Astrocyte (in vitro differentiated cells and primary cell): ENCODE data around the gene SPTLC3. TPM values are rescaled to one million over a fixed set of nuclear protein-coding genes. Genes with fewer than 3 reads are reported as not detected.

Source experiments
- DNase-seq: peaks from one replicate; pipeline ENCODE4 v3.0.0-alpha.2; 2010; ENCODE audit warnings: low read depth
- FAIRE-seq: peaks from 2 replicates; lab custom pipeline; 2011; peaks lifted over from hg19 to GRCh38; lab: Jason Lieb, UNC
- H2AFZ ChIP-seq: 2 replicates; pipeline ENCODE4 v1.6.0; 2012; ENCODE audit warnings: low read depth, low read length, inconsistent platforms
- H3K27ac ChIP-seq: 2 replicates; pipeline ENCODE4 v1.5.1; 2011; ENCODE audit warnings: low read depth, low read length, inconsistent platforms
- H3K27me3 ChIP-seq: 2 replicates; pipeline ENCODE4 v1.6.0; 2011; ENCODE audit warnings: low read length, inconsistent platforms; ENCODE audit not compliant: insufficient read depth
- H3K36me3 ChIP-seq: 2 replicates; pipeline ENCODE4 v1.5.1; 2011; ENCODE audit warnings: low read length, inconsistent platforms; ENCODE audit not compliant: insufficient read depth
- H3K4me1 ChIP-seq: 2 replicates; pipeline ENCODE4 v1.5.1; 2011; ENCODE audit warnings: low read length, inconsistent platforms; ENCODE audit not compliant: insufficient read depth
- H3K4me2 ChIP-seq: 2 replicates; pipeline ENCODE4 v1.6.0; 2012; ENCODE audit warnings: low read length, inconsistent platforms
- H3K4me3 ChIP-seq: 2 replicates; pipeline ENCODE4 v1.5.1; 2011; ENCODE audit warnings: low read depth, mild to moderate bottlenecking, low read length, inconsistent platforms; ENCODE audit not compliant: insufficient read depth
- H3K79me2 ChIP-seq: 2 replicates; pipeline ENCODE4 v1.6.0; 2012; ENCODE audit warnings: mild to moderate bottlenecking, low read length, inconsistent platforms; ENCODE audit not compliant: insufficient read depth
- H3K9ac ChIP-seq: 2 replicates; pipeline ENCODE4 v1.6.0; 2012; ENCODE audit warnings: mild to moderate bottlenecking, low read length, inconsistent platforms
- H3K9me3 ChIP-seq: 2 replicates; pipeline ENCODE4 v1.5.1; 2012; ENCODE audit warnings: low read depth, mild to moderate bottlenecking, low read length, inconsistent platforms; ENCODE audit not compliant: insufficient read depth
- H4K20me1 ChIP-seq: 2 replicates; pipeline ENCODE4 v1.6.0; 2012; ENCODE audit warnings: low read length, inconsistent platforms; ENCODE audit not compliant: insufficient read depth
- H3K27ac Mint-ChIP-seq: one replicate; pipeline ENCODE4 v1.8.0; 2021; ENCODE audit warnings: mild to moderate bottlenecking, mixed read lengths; ENCODE audit not compliant: unreplicated experiment
- H3K27me3 Mint-ChIP-seq: one replicate; pipeline ENCODE4 v1.8.0; 2021; ENCODE audit warnings: low read depth, mixed read lengths; ENCODE audit not compliant: unreplicated experiment
- H3K36me3 Mint-ChIP-seq: one replicate; pipeline ENCODE4 v1.8.0; 2021; ENCODE audit warnings: low read depth, mixed read lengths; ENCODE audit not compliant: unreplicated experiment
- H3K4me1 Mint-ChIP-seq: one replicate; pipeline ENCODE4 v1.8.0; 2021; ENCODE audit warnings: low read depth, mixed read lengths; ENCODE audit not compliant: unreplicated experiment
- H3K4me3 Mint-ChIP-seq: one replicate; pipeline ENCODE4 v1.8.0; 2021; ENCODE audit warnings: mild to moderate bottlenecking, moderate library complexity, mixed read lengths; ENCODE audit not compliant: unreplicated experiment
- H3K9me3 Mint-ChIP-seq: one replicate; pipeline ENCODE4 v1.8.0; 2021; ENCODE audit warnings: mild to moderate bottlenecking, mixed read lengths; ENCODE audit not compliant: unreplicated experiment
- CTCF ChIP-seq: IDR thresholded peaks from 2 replicates; pipeline ENCODE4 v1.5.1; 2011; ENCODE audit warnings: low read depth, mild to moderate bottlenecking, inconsistent platforms, low read length, moderate library complexity; ENCODE audit not compliant: insufficient read depth
- EZH2 ChIP-seq: IDR thresholded peaks from 2 replicates; pipeline ENCODE4 v1.6.1; 2012; ENCODE audit warnings: mild to moderate bottlenecking, low read length, inconsistent platforms; ENCODE audit not compliant: insufficient read depth
- total RNA-seq: library from RNA; stranded (reverse); gene quantifications from 2 replicates; pipeline ENCODE4 v1.2.1, GENCODE V29; 2021

The SPTLC3 gene
- total RNA-seq, 1 donor from 2014 or later: 5.7 TPM

GRCh38 chr20:13212750-13213149 is 204.0 kb downstream of the SPTLC3 start:
- no peak for FAIRE-seq
- no peak overlapping the region for H3K27ac Mint-ChIP-seq

GRCh38 chr20:13213335-13213734 is 204.6 kb downstream of the SPTLC3 start:
- H3K79me2 ChIP-seq: no peaks in the 10 kb centered on the region
- DNase-seq (no peak), FAIRE-seq (no peak)
- no peaks in the 10 kb centered on the region for H4K20me1 ChIP-seq
- no peaks in the 10 kb centered on the region for H3K9me3 Mint-ChIP-seq
- H3K27me3 ChIP-seq: peaks cover 35% of the 10 kb centered on the region
- TF ChIP-seq CTCF (no peak), EZH2 (no peak)
- H3K36me3 Mint-ChIP-seq: no peaks in the 10 kb centered on the region
- H3K27ac ChIP-seq: no peak overlapping the region
- no peak overlapping the region for H2AFZ ChIP-seq
- no peaks in the 10 kb centered on the region for H3K36me3 ChIP-seq
- no peaks in the 10 kb centered on the region for H3K9me3 ChIP-seq
- no peak overlapping the region for H3K9ac ChIP-seq
- H3K4me3 ChIP-seq: no peak overlapping the region
- H3K4me3 Mint-ChIP-seq: no peak overlapping the region
- H3K27ac Mint-ChIP-seq: no peak overlapping the region
- H3K4me2 ChIP-seq: no peak overlapping the region
- H3K27me3 Mint-ChIP-seq: peaks cover 35% of the 10 kb centered on the region
- peaks cover 5% of the 10 kb centered on the region for H3K4me1 Mint-ChIP-seq
- H3K4me1 ChIP-seq: no peaks in the 10 kb centered on the region

More at GRCh38 chr20:13212750-13213149, 204.0 kb downstream of the SPTLC3 start:
- Histone ChIP-seq H3K9me3 (no peaks in the 10 kb centered on the region), H2AFZ (no peak overlapping the region), H3K4me2 (no peak overlapping the region), H4K20me1 (no peaks in the 10 kb centered on the region), H3K27ac (no peak overlapping the region), H3K4me1 (no peaks in the 10 kb centered on the region), H3K4me3 (no peak overlapping the region), H3K79me2 (no peaks in the 10 kb centered on the region), H3K27me3 (peaks cover 30% of the 10 kb centered on the region), H3K36me3 (no peaks in the 10 kb centered on the region), H3K9ac (no peak overlapping the region)
- DNase-seq: no peak
- no peaks in the 10 kb centered on the region for H3K9me3 Mint-ChIP-seq
- H3K4me1 Mint-ChIP-seq: peaks cover 5% of the 10 kb centered on the region
- H3K36me3 Mint-ChIP-seq: no peaks in the 10 kb centered on the region
- no peak overlapping the region for H3K4me3 Mint-ChIP-seq
- H3K27me3 Mint-ChIP-seq: peaks cover 29% of the 10 kb centered on the region
- no peak for TF ChIP-seq CTCF

GRCh38 chr20:13216533-13216932 is 207.8 kb downstream of the SPTLC3 start:
- no peaks in the 10 kb centered on the region for H3K4me1 ChIP-seq
- H3K27ac ChIP-seq: no peak overlapping the region
- no peaks in the 10 kb centered on the region for H4K20me1 ChIP-seq
- Mint-ChIP-seq H3K27me3 (peaks cover 57% of the 10 kb centered on the region), H3K27ac (no peak overlapping the region), H3K4me1 (peaks cover 5% of the 10 kb centered on the region), H3K9me3 (no peaks in the 10 kb centered on the region), H3K36me3 (no peaks in the 10 kb centered on the region), H3K4me3 (no peak overlapping the region)
- H3K79me2 ChIP-seq: no peaks in the 10 kb centered on the region
- no peak overlapping the region for H3K4me2 ChIP-seq
- peaks cover 55% of the 10 kb centered on the region for H3K27me3 ChIP-seq
- H2AFZ ChIP-seq: no peak overlapping the region
- no peak for FAIRE-seq
- no peak overlapping the region for H3K9ac ChIP-seq
- no peaks in the 10 kb centered on the region for H3K9me3 ChIP-seq
- no peak overlapping the region for H3K4me3 ChIP-seq
- no peaks in the 10 kb centered on the region for H3K36me3 ChIP-seq
- no peak for DNase-seq
- TF ChIP-seq EZH2 (no peak), CTCF (no peak)

Other genes starting within 250 kb of the SPTLC3 start
- 0.50 and 0.98 TPM in 2 replicates for gene ISM1, start 212.3 kb downstream of the SPTLC3 start, total RNA-seq